ENCODE results near the gene PYGO2.

DNA sequence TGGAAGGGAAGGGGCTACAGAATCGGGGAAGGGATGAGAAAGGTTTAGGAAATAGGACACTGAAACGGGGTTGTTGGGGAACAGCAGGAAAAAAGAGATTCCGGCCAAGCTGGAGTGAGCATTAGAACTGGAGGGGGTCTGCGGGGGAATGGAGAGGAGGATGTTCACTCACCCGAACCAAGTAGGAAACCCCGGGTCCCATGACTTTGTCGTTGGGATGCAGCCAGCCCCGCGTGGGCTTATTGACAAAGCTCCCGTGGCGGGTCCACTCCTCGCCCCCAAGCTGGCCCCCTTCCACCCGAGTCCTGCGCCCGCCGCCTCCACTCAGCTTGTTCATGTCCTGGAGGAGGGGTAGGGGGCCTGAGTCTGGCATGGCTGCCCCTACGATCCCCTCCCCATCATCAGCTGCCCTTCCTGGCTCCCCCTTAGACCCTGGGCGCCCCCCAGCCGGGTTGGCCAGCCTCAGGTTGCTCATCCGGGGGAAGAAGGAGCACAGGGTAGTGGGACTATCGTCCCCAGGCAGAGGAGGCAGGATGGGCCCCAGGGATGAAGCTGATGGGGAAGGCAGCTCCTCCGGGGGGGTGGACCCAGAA lies 8.4 kb upstream of the PYGO2 start:
- TF ChIP-seq CTCF (IDR thresholded peaks at IDR 0.05; ENCODE audit: insufficient read depth, low read length, poor library complexity, severe bottlenecking) (no peak), EZH2phosphoT487 (conservative IDR thresholded peaks at IDR 0.05; ENCODE audit: low read length) (no peak)
